Upper lobe of right lung (tissue), 1 donor: Measurements from ENCODE around the gene PGC. TPM values are rescaled to one million over a fixed set of nuclear protein-coding genes. Genes with fewer than 3 reads are reported as not detected.

Experiments
- ATAC-seq: fragments of 200-7000 bp; cut with Tn5 transposase; one replicate; pipeline ENCODE4 v1.9.1; 2020; ENCODE audit warnings: mild to moderate bottlenecking, moderate library complexity
- DNase-seq: peaks from one replicate; pipeline ENCODE4 v3.0.0-alpha.2; 2020
- H3K27ac ChIP-seq: fragments of 200-600 bp; one replicate; pipeline ENCODE4 v1.8.0; 2022
- H3K27me3 ChIP-seq: fragments of 200-600 bp; one replicate; pipeline ENCODE4 v1.8.0; 2022; ENCODE audit warnings: mild to moderate bottlenecking
- H3K36me3 ChIP-seq: fragments of 200-600 bp; one replicate; pipeline ENCODE4 v1.8.0; 2022
- H3K4me1 ChIP-seq: fragments of 200-600 bp; one replicate; pipeline ENCODE4 v1.8.0; 2022
- H3K4me3 ChIP-seq: fragments of 200-600 bp; one replicate; pipeline ENCODE4 v1.8.0; 2022; ENCODE audit warnings: mild to moderate bottlenecking
- H3K9me3 ChIP-seq: fragments of 200-600 bp; one replicate; pipeline ENCODE4 v1.8.0; 2022
- intact Hi-C: fragments of 100-400 bp; cut with DNase I; formaldehyde crosslinking; loops from one replicate; pipeline ENCODE4 v1.11.0; 2022
- total RNA-seq: library from RNA; stranded (reverse); fragmentation: NEBNext Ultra II Directional; extraction: Animal tissue kit (Norgen Biotek cat#: 25700); gene quantifications from one replicate; pipeline ENCODE4 v1.2.1, GENCODE V29; 2021
- TF ChIP-seq, protein P1 (sequence below): fragments of 200-600 bp; IDR thresholded peaks from one replicate; pipeline ENCODE4 v1.8.0; 2022; ENCODE audit warnings: antibody characterized with exemption
- donor health status: DM: no; HTN: yes; CAD: no; lungs with severe emphysema.

Gene PGC
- total RNA-seq, 1 donor from 2014 or later, result 1,050 TPM

GRCh38 chr6:41736800-41737555 is 10.2 kb downstream of the PGC start:
- Histone ChIP-seq H3K9me3 (no peaks in the 10 kb centered on the region), H3K4me3 (no peak overlapping the region)
- no peak for DNase-seq

DNA sequence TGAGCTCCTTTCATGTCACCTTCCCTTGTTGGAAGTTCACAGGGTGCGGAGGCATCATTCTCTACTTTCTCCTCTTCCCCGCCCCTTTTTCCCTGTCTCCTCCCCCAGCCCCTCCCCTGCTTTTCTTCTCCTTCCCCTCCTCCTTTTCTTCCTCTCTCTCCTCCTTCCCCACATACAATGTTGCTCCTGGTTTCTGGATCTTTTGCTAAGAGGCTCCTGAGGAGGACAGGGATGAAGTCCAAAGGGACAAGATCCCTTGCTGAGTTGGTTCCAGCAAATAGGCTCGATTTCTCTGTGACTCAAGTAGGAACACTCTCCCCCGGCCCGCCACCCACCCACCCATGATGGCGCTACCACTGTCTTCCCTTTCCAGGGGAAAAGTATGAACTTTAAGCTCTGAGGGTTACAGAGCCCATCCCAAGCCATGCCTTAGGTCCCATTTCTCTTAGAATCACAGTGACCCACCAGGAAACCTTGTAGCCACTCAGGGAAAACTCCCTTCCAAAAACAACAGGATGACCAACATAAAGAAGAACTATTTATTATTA is 10.9 kb downstream of the PGC start:
- H3K27me3 ChIP-seq, result no peaks in the 10 kb centered on the region
- TF ChIP-seq, protein P1, sequence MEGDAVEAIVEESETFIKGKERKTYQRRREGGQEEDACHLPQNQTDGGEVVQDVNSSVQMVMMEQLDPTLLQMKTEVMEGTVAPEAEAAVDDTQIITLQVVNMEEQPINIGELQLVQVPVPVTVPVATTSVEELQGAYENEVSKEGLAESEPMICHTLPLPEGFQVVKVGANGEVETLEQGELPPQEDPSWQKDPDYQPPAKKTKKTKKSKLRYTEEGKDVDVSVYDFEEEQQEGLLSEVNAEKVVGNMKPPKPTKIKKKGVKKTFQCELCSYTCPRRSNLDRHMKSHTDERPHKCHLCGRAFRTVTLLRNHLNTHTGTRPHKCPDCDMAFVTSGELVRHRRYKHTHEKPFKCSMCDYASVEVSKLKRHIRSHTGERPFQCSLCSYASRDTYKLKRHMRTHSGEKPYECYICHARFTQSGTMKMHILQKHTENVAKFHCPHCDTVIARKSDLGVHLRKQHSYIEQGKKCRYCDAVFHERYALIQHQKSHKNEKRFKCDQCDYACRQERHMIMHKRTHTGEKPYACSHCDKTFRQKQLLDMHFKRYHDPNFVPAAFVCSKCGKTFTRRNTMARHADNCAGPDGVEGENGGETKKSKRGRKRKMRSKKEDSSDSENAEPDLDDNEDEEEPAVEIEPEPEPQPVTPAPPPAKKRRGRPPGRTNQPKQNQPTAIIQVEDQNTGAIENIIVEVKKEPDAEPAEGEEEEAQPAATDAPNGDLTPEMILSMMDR, result no peak
- DNase-seq (no peak), ATAC-seq (no peak)
- H3K4me3 ChIP-seq, result peak overlapping the region; percentile 6
- intact Hi-C loops, result no loop called here
- H3K9me3 ChIP-seq, result no peaks in the 10 kb centered on the region
- H3K4me1 ChIP-seq, result peaks cover 23% of the 10 kb centered on the region
- H3K36me3 ChIP-seq, result no peaks in the 10 kb centered on the region
- no peak overlapping the region for H3K27ac ChIP-seq

More at GRCh38 chr6:41736800-41737555, 10.2 kb downstream of the PGC start:
- Histone ChIP-seq H3K27ac (no peak overlapping the region), H3K36me3 (no peaks in the 10 kb centered on the region), H3K27me3 (no peaks in the 10 kb centered on the region), H3K4me1 (peaks cover 18% of the 10 kb centered on the region)
- TF ChIP-seq, protein P1, result no peak
- ATAC-seq, result no peak
- intact Hi-C loops, result no loop called here

DNA sequence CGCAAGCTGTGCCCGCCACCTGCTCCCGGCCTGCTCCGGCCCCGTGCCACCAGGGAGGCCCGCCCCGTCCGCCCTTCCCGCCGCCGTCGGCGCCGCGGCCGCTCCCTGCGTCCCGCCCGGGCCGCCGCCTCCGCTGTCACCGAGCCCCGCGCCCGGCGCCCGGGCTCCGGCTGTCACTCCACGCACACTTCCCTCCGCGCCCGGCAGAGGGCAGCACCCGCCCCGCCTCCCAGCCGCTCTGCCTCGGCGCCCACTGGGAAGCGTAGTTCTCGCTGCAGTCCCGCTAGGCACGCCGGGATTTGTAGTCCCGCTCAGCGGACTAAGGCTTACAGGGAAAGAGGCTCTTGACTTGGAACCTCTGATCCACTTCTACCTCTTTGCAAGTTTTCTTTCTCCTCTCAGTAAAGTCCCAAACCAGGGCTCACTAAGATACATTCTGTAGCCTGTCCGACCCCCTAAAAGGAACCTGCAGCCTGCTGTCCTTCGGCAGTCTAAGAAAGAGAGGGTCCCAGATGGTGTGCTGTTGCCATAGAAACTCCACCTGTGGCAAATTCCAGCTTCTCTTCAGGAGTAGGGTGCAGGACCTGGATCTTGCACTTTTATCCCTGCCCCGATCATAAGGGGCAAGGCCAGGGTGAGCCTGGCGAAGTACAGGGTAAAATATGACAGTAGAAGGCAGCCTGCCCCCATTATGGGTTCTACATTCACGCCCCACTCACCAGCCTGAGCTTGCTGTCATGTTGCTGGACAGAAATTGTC is 11.6 kb downstream of the PGC start, which contains the start of gene TFEB:
TFEB (minus strand) TSS at position 182 of the 759 bp plus-strand sequence. CDS start 44,395 bp downstream, outside the sequence.
- no peaks in the 10 kb centered on the region for H3K9me3 ChIP-seq
- peak within 1 kb of the TSS; percentile 93 for H3K27ac ChIP-seq
- peaks cover 30% of the 10 kb centered on the region for H3K4me1 ChIP-seq
- intact Hi-C loops, result no loop called here
- no peaks in the 10 kb centered on the region for H3K36me3 ChIP-seq
- peak within 1 kb of the TSS; percentile 87 for H3K4me3 ChIP-seq
- DNase-seq (peak; percentile 98), ATAC-seq (peak; percentile 88)
- H3K27me3 ChIP-seq, result no peaks in the 10 kb centered on the region
- TF ChIP-seq, protein P1, result peak; percentile 85

GRCh38 chr6:41734666-41735426 is 12.4 kb downstream of the PGC start:
- Histone ChIP-seq H3K36me3 (no peaks in the 10 kb centered on the region), H3K4me3 (peak overlapping the region; percentile 87), H3K9me3 (no peaks in the 10 kb centered on the region), H3K27me3 (no peaks in the 10 kb centered on the region), H3K27ac (peak overlapping the region; percentile 93), H3K4me1 (peaks cover 36% of the 10 kb centered on the region)
- intact Hi-C loops, result no loop called here
- DNase-seq, result peak; percentile 93
- ATAC-seq, result peak; percentile 78
- TF ChIP-seq, protein P1, result no peak
